ENCODE results near the gene PLEKHJ1. TPM values are rescaled to one million over a fixed set of nuclear protein-coding genes. Genes with fewer than 3 reads are reported as not detected.
A peak's percentile ranks its signal among the peaks of the same experiment; 100 is the strongest.
"Not testable (repeated sequence)": the region's sequence is repeated elsewhere in the genome, so short reads cannot be mapped to it uniquely, and the experiment has no call there.

PLEKHJ1 gene, protein sequence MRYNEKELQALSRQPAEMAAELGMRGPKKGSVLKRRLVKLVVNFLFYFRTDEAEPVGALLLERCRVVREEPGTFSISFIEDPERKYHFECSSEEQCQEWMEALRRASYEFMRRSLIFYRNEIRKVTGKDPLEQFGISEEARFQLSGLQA
- polyA plus RNA-seq (ENCODE audit: insufficient read length in 4 of 4): 10 to 100 TPM; 58.4 to 91.2 (median 63.3) TPM

DNA sequence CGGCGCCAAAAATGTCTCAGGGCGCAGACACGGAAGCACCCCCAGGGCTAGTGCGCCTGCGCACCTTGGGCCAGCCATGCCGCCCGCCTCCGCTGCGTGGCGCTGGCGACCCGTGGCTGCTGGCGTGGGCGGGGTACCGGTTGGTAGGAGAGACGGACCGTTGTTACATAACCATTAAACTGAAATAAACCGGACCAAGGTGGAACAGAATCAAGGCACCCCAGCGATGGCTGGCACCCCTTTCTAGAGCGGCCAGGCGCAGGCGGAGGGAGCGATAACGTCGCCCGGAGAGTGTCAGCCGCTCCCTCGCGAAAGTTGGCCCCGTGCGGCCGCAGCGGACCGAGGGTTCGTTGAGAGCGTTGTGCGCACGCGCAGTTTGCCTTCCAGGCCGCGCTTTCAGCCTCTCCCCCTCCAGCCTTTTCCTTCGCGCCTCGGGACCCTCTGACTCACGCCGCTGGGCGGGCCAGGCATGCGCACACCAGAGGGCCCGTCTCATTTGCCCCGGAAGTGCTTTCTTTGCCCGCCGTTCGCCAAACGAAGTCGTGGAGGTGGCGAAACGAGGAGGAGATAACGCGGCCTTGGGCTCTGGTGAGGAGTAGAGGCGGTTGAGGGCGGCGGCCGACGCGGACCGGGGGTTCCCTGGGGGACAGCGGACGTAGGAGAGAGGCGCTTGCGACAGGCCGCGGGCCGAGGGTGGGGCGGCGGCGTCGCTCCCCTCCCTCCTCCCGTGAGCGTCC lies at the start of gene PLEKHJ1, which contains the start of gene SF3A2:
Gene PLEKHJ1, minus strand, starts transcription at position 16 of the 737 bp plus-strand sequence. CDS start 81 bp downstream, outside the sequence.
Gene SF3A2, plus strand, starts transcription at position 511 of the 737 bp plus-strand sequence. CDS start 6,595 bp downstream, outside the sequence.
- peak; percentile 92 to 99 (median 94) for DNase-seq (ENCODE audit: low read depth in 4 of 4, low spot score in 3 of 4)

DNA sequence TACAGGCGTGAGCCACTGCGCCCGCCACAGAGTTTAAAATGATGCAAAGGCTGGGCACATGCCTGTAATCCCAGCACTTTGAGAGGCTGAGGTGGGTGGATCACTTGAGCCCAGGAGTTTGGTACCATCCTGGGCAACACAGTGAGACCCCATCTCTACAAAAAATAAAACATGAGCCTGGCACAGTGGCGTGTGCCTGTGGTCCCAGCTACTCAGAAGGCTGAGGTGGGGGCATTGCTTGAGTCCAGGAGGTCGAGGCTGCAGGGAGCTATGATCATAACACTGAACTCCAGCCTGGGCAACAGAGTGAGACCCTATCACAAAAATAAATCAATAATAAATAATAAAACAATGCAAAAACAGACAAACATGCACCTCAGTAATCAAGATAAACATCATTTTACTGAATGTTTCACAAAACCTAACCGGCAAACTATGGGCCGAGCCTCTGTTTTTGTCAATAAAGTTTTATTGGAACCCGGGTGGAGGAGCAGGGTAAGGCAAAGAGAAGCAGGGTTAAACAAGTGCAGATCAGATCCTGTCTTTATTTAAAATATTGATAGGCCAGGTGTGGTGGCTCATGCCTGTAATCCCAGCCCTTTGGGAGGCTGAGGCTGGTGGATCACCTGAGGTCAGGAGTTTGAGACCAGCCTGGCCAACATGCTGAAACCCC lies 47.8 kb upstream of the PLEKHJ1 start:
- DNase-seq (ENCODE audit: low read depth in 4 of 4, low spot score in 3 of 4): no peak

DNA sequence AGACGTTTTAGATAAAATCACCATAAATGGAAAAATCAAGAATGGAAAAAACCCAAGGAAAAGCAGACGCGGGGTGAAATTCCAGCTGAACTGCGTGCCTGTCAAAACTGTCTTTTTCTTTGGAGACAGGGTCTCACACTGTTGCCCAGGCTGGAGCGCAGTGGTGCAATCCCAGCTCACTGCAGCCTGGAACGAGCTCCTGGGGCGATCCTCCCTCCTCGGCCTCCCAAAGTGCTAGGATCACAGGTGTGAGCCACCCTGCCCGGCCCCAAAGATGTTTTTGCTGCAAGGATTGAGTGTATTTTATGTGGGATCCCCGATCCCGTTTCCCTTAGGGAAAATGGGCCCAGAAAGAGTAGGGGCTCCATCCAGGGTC lies 46.7 kb upstream of the PLEKHJ1 start:
- DNase-seq (ENCODE audit: low read depth in 4 of 4, low spot score in 3 of 4): no peak

DNA sequence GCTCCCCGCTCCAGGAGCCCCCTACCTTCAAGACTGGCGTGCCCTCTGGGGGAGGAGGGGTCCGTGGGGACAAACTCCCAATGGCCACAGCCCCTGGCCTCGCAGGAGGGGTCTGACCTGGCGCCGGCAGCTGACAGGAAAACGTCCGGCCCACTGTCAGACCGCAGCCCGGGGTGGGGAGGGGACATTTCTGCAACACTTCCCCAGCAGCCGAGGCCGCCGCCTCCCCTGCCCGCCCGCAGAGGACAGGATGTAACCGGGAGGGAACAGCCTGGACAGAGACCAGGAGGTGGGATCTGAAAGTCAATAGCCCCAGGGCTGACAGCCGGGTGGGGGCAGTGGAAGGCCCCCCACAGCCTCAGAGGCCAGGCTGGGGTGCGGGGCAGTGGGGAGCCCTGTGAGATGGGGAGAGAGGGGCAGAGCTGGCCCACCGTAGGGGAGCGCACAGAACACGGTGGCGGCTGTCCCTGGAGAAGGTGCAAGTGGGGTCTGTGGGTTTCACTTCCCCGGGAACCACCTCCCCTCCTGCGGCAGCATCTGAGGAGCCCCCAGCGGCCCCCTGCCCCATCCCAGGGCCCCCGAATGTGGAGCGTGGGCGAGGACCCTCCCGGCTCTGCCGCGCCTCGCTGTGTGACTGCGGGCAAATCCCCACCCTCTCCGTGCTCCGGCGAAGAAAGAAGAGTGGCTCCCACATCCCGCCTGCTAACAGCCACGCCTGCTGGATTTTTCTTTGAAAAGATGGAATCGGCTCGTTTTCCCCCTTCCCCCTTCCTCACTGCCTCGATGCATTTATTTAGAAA lies 46.1 kb upstream of the PLEKHJ1 start, which contains the start of gene PEAK3:
Gene PEAK3, minus strand, starts transcription at position 114 of the 800 bp plus-strand sequence. CDS start 1,244 bp downstream, outside the sequence.
- DNase-seq (ENCODE audit: low read depth in 4 of 4, low spot score in 3 of 4): no peak

DNA sequence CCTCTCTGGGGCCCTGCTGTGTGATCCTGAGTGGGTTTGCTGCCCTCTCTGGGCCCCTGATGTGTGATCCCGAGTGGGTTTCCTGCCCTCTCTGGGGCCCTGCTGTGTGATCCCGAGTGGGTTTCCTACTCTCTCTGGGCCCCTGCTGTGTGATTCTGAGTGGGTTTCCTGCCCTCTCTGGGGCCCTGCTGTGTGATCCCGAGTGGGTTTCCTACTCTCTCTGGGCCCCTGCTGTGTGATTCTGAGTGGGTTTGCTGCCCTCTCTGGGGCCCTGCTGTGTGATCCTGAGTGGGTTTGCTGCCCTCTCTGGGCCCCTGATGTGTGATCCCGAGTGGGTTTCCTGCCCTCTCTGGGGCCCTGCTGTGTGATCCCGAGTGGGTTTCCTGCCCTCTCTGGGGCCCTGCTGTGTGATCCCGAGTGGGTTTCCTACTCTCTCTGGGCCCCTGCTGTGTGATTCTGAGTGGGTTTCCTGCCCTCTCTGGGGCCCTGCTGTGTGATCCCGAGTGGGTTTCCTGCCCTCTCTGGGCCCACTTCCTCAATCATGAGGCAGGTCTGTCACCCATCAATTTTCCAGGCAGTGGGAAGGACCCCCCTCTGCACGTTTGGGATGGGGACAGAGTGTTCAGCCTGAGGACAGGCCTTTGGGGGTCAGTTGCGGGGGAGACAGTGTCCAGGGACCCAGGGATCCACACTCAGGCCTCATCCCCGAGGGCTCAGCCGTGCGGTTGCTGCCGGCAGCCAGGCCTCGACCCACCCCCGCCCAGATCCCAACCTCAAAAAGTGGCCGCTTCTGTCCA lies 45.3 kb upstream of the PLEKHJ1 start:
- not testable (repeated sequence) for DNase-seq (ENCODE audit: low read depth in 4 of 4, low spot score in 3 of 4)

DNA sequence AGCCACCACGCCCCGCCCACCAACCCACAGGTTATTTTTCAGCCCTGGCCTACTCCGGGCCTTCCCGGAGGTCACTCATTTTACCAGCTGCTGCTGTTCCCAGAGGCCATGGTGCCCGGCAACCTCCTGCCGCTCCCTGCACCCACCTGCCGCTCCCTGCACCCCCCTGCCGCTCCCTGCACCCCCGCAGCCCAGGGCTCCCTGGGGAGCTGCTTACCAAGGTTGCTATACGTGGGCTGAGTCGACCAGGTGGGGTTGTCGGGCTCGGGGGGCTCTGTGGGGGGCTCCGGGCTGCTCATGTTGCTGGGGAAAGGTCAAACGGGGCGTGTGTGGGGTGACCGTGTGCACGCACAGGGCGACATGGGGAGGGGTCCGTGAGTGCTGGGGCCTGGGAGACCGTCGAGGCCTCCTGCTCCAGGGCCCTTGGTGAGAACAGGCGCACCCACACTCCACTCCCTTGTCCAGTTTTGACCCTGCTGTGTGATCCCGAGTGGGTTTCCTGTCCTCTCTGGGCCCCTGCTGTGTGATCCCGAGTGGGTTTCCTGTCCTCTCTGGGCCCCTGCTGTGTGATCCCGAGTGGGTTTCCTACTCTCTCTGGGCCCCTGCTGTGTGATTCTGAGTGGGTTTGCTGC lies 44.6 kb upstream of the PLEKHJ1 start:
- no peak for DNase-seq (ENCODE audit: low read depth in 4 of 4, low spot score in 3 of 4)

DNA sequence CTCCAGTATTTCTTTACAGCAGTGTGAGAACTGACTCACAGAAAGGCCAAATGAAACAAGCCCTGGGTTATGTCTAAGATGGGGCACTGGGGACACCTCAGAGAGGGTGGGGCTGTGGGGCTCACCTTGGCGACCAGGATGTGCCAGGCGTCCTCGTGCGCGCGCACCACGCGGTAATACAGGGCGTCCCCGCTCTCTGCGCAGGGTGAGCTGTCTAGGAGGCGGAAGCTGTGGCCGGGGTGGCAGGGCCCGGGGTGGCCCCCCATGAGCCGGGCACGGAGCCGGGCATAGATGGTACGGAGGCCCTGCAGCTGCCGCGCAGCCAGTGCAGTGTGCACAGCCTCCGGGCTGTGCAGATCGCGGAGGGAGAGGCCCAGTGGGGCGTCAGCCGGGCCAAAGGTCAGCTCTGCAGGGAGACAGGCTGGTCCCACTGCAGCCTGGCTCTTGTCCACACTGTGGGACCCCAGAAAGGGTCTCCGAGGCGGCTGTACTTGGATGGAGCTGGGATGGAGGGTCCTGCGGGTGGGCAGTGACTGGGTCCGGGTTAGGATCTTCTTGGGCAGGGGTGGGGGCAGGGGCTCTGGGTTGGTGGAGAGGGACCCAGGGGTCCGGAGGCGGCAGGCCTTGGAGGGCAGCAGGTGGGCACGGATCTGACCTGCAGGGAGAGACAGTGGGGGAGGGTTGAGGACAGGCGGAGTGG lies 42.5 kb upstream of the PLEKHJ1 start:
- no peak for DNase-seq (ENCODE audit: low read depth in 4 of 4, low spot score in 3 of 4)

DNA sequence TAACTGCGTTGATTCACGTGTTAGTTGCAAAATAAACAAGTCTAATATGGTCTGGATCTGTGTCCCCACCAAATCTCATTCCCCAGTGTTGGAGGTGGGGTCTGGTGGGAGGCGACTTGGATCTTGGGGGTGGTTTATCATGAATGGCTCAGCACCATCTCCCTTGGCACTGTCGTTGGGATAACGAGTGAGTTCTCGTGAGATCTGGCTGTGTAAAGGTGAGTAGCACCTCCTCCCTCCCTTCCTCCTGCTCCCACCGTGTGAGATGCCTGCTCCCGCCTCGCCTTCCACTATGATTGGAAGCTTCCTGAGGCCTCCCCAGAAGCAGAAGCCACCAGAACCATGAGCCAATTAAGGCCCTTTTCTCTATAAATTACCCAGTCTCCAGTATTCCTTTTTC lies 41.0 kb upstream of the PLEKHJ1 start:
- DNase-seq (ENCODE audit: low read depth in 4 of 4, low spot score in 3 of 4): no peak

DNA sequence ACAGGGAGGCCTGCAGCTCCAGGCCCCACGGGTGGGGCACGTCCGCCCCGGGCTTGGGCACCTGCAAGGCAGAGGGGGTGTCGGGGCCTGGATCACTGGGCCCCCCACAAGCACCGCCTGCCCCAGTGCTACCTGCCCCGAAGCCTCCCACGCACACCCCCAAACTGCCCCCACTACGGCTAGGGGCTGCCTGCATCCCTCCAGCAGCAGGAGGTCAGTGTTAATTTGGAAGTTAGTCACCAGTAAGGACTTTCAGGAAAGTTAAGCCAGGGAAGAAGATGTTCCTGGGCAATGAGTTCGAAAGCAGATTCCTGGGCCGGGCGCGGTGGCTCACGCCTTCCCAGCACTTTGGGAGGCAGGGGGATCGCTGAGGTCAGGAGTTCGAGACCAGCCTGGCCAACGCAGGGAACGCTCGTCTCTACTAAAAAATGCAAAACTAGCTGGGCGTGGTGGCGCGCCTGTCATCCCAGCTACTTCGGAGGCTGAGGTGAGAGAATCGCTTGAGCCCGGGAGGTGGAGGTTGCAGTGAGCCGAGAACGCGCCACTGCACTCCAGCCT lies 40.4 kb upstream of the PLEKHJ1 start:
- no peak for DNase-seq (ENCODE audit: low read depth in 4 of 4, low spot score in 3 of 4)

DNA sequence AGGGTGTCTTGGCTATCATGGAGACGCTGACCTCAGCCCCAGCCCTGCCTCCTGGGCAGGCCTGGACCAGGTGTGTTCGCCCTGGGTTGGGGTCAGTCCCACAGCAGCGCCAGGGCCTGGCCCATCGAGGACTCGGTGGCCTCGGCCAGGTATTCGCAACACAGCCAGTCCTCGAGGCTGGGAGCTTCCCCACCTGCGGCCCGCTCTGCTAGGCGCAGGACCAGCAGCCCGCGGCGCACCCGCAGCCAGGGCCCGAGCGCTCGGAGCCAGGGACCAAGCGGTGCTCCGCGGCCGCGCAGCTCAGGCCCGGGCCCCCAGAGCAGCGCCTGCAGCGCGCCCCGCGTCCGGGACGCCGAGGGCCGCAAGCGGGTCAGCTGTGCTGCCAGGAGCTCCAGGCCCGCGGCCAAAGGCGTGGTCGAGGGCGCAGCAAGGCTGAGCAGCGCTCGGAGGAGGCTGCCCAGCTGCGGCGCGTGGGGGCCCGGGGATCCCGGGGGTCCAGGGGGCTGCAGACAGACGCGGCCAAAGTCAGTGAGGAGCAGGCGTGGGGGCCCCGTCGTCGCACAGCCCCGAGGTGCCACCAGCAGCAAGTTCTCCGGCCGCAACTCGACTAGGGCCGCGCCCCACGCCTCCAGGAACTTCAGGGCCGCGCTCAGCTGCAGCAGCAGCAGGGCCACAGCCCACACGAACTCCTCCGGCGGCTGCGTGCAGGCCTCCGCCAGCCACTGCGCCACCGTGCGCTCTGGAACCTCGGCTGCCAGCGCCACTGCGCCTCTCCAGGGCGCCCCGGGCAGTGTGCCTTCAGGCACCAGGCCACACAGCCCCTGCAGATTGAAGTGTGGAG lies 39.7 kb upstream of the PLEKHJ1 start:
- no peak for DNase-seq (ENCODE audit: low read depth in 4 of 4, low spot score in 3 of 4)

DNA sequence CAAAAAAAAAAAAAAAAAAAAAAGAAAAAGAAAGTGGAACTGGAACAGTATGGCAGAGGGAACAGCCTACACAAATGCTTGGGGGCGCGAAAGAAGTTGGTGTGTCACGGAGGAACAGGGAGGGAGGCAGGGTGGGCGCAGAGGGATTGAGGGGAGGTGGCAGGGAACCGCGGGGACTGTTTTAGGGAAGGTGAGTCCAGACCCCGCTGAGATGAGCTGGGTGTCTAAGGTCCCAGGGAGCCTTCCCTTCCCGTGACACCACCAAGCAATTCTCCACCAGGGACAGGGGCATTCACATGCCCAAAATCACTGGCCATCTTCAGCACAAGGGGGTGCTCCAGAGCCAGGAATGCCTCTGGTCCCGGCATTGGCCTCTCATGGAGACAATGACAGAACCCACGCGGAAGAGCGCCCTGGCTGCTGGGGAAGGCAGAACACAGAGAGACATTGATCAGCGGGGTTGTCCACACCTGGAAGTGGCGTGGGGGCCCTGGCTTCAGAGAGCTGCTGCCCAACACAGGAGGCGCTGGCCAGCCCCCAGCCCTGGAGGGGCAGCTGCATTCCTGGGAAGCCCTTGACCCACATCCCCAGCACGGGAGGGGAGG lies 38.9 kb upstream of the PLEKHJ1 start:
- DNase-seq (ENCODE audit: low read depth in 4 of 4, low spot score in 3 of 4): peak in 1 of 4 donors; percentile 41

DNA sequence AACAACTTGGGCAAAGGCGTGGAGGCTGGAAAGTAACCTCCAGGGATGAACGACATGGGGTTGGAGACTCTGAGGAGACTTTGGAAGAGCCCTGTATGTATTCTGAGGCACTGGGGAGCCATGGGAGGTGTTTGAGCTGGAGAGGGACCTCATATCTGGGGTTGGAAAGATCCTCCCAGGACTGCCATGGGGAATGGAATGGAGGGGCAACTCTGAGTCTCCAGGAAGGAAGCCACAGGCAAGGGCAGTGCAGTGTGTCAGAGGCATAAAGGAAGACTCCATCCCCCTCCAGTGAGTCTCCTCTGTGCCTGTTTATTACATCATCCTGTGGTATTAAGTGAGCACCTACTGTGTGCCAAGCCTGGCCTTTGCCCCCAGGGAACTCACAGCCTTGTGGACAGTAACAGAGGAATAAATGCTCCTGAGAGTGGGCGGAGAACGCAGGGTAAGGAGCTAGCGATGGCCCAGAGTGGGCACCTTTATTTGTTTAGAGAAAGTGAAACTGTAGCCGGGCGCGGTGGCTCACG lies 38.1 kb upstream of the PLEKHJ1 start:
- DNase-seq (ENCODE audit: low read depth in 4 of 4, low spot score in 3 of 4): no peak

DNA sequence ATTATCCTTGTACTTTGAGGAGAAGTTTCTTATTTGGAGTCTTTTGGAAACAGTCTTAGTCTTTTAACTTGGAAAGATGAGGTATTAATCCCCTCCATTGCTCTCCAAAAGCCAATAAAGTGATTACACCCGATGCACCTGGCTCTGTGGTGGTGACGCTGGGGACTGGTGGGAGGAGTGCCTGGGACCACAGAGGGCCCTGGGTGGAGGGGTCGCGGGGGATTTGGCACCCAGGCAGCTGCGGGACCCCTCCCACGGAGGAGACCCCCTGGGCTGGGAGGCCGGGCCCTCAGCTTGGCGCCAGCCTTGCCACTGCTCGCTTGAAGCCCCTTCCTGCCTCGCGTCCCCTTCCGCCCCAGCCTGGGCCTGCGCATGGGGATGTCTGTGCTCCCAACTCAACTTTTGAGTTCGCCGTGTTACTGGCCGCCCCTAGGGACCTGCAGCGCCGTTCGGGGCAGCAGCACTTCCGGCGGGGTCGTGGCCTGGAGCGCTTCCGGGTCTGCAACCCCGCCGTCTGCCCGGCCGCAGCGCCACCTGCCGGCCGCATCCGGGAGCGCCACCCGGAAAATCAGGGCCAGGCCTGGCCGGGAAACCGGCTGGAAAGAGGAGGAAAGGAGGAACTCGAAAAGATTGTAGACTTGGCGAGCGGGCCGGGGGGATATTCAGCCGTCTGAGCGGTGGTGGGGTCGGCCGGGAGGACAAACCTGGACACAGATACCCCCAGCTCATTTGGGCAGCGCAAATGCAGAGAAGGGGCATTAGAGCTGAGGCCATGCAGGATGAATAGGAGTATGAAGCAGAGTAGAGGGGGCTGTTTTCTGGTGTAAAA lies 37.4 kb upstream of the PLEKHJ1 start:
- DNase-seq (ENCODE audit: low read depth in 4 of 4, low spot score in 3 of 4): peak in 1 of 4 donors; percentile 38

DNA sequence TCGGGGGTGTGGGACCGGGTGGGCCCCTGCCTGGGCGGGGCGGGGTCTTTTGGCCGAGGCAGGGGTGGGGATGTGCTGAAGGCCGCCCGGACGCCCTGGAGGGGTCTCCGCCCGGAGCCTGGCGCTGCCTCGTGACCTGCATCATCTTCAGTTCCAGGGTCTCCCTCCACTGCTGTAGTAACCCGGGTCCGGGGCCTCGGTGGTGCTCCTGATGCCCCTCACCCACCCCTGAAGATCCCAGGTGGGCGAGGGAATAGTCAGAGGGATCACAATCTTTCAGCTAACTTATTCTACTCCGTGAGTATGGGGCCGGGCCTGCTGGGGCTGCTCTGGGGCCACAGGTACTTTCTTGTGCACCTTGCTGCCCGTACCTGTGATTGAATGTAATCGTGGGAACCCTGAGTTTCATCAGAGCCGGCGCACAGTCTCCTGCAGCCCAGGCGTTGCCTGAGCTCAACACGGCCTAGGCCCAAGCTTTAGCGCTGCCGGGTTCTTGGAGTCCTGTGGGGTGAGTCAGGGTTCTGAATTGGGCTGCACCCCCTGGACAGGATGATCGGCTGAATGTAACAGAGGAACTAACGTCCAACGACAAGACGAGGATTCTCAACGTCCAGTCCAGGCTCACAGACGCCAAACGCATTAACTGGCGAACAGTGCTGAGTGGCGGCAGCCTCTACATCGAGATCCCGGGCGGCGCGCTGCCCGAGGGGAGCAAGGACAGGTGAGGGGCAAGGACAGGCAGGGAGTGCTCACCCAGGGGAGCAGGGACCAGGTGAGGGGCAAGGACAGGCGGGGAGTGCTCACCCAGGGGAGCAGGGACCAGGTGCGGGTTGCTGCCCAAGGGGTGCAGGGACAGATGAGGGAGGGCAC lies 35.3 kb upstream of the PLEKHJ1 start:
- DNase-seq (ENCODE audit: low read depth in 4 of 4, low spot score in 3 of 4): no peak

Measured in right renal pelvis (tissue), 4 donors.